ENCODE data around the gene TGFB3.

The TGFB3 gene

DNA sequence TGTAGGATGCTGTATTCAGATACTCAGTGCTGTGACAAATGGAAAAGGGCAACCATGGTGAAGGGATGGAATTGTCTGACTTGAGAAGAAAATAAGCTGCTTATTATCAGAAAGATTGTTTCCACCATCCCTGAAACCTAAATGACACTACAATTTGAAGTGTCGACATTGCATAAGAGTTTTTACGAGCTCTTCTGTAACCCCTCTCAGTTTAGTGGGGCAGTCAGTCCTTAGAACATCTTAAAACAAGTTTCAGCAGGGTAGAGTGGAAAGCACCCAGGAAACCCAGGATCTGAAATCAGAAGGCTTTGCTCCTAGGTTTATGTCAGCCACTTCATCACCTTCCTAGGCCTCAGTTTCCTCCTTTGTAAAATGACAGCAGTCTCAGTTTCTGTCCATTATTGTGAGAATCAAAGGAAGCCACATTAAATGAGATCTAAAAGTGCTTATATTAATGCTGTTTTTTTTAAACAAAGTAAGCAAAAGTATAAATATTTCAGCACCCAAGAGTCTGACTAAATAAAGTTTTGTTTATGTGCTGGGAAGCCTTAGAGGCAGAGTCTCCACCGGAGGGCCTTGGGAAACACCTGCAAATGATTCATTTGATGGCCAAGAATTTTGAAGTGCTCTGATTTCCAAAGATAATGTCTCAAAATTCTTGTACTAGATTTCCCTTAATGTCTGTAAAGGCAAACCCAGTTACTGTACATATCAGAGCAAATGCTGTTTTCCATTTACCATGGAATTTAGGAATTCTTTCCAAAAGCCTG is 5.6 kb upstream of the TGFB3 start:
- DNase-seq (ENCODE audit: low read depth in 2 of 3, low spot score in 1 of 3), result no peak

DNA sequence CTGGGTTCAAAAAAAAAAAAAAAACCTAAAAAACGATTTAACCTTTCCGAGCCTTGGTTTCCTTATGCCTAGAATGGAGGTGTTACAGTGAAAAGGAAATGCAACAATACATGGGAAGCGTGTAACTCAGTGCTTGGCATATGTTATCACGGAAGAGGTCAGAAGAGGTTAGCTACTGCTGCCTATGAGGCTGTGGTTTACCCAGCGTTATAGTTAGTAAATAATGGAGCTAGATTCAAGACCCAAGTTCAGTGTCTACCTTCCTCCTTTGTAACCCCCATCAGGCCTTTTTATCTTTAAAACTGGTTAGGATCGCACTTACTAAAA is 4.6 kb upstream of the TGFB3 start:
- no peak for DNase-seq (ENCODE audit: low read depth in 2 of 3, low spot score in 1 of 3)

DNA sequence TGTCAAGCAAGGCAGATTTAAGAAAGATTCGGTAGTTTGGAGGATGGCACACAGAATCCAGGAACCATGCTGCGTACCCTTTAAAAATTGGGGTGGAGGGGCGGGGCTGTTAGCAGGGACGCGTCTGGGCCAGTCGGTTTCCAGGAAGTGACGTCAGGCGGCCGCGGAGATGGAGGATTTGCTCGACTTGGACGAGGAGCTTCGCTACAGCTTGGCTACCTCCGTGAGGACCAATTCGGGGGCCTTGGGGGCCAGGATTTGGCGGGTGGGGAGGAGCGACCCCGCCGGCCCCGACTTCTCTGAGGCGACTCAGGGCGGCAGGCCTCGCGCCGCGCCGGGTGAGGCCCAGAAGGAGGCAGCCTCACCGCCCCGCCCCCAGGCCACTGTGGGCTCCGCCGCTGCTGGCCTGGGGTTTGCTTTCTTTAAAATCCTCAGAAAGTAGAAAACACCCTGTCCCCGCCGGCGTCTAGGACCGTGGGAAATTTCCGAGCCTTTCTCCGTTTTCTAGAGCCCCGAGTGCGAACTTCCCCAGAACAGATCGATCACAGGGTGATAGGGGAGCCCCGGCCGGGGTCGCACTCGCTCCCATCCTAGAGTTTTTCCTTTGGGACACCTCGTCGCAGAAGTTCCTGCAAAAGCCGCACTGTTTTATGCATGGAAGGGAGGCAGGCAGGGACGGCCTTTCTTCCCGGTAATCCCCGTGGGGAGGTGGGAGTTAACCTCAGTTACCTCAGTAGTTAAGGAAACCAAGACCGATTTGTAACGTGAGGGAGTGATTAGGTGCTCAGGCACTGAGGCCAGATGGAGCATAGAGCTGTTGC is 4.0 kb upstream of the TGFB3 start, which contains the start of gene IFT43:
Gene IFT43, plus strand, starts transcription at position 146 of the 821 bp plus-strand sequence. Its CDS starts 24 bp downstream, at position 170.
- peak; percentile 75 to 88 (median 88) for DNase-seq (ENCODE audit: low read depth in 2 of 3, low spot score in 1 of 3)

GRCh38 chr14:75984674-75985073 is 2.9 kb upstream of the TGFB3 start:
- DNase-seq (ENCODE audit: low read depth in 2 of 3, low spot score in 1 of 3), result no peak

DNA sequence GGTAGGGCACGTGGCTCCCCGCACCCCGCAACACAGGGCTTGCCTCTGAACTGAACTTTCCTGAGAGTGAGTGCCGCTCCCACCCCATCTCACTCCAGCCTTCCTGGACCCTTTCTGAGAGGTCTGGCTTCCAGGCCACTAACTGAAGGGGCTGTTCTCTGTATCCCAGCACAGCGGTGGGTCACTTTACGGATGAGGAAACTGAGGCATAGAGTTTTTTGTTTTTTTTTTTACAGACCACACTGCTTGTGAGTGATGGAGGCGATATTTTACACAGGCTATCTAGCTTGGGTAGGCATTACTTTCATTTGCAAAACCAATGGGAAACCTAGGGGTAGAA is 1.2 kb upstream of the TGFB3 start:
- no peak for DNase-seq (ENCODE audit: low read depth in 2 of 3, low spot score in 1 of 3)

DNA sequence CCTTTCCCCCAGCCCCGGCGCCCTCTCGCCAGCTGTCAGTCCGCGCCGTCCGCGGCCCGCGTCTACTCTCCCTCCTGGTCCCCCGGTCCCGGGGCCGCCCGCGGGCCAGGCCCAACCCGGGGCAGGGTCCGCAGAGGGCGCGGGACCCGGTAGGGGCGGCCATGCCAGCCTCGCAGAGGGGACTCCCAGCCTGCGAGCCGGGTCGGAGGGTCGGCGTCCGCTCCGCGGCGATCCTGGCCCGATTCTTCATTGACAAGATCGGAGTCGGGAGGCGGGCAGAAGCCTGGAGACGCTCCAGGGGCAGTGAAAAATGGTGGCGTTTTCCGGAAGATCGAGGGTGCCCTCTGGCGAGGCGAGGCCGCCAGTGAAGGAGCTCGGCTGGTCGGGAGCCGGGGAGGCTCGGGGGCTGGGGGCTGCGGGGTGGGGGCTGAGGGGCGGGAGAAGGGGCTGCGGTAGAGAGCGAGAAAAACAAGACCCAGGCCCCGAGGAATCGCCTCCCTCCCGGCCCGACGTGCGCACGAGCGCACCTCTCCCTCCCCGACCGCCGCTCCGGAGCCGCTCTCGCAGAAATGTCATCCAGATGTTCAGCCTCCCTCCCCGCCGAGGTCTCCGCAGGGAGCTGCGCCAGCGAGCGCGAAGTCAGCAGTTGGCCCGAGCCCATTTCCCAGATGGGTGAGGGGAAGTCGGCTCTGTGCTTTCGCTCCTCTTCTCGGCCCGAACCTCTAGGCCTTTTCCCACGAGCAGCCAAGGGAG is 647 bp upstream of the TGFB3 start:
- DNase-seq (ENCODE audit: low read depth in 2 of 3, low spot score in 1 of 3), result peak; percentile 53 to 68 (median 63)

DNA sequence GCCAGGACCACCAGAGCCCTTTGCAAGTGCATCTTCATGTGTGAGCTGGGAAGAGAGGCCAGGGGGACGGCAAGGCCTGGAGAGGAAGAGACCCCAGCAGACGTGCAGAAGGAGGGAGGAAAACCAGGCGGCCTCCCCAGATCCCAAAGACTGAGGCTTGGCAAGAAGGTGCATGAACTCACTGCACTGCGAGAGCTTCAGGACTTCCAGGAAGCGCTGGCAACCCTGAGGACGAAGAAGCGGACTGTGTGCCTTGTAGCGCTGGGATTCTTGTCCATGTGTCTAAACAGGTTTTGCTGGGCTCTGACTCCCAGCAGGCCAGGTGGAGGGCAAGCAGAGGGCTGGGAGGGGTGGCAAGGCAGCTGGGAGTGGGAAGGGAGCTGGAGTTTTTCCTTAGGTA is 939 bp downstream of the TGFB3 start:
- no peak for DNase-seq (ENCODE audit: low read depth in 2 of 3, low spot score in 1 of 3)

DNA sequence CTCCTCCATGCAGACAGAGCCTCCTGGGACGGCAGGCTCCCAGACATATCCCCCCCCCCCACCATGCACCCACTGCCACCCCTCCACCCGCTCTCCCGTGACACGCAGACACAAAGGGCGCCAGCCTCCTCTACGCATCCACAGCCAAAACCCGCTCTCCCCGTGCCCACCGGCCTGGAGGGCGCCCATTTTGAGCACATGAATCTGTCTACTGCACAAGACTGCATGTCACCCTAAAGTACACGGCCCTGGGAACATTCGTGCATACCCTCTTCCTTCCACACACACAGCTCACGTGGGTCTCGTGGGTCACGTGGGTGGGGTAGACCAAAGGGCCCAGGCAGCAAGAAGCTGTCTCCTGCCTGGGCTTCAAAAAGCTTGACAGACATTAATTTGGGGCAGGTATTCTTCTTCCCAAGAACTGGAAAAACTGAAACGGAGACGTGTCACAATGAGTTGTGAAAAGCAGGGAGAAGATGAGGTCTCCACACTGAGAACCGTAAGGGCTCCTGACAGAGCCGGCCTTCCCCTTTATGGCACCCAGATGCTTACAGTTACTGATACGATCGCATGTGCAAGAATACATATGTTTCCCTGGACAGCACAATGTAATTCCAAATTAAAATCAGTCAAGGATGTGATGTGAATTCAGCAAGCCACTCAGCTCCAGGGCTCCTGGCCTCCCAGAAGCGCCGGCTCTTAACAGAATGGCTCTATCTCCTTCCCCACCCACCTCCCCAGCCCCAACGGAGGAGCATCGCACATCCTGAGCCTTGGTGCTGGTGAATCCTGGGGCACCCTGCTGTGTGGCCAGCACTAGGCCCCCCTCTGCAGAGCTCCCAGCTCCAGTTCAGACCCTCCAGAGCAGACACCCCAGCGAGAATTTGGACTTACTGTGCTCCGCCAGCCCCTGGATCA is 1.9 kb downstream of the TGFB3 start:
- DNase-seq (ENCODE audit: low read depth in 2 of 3, low spot score in 1 of 3), result no peak

DNA sequence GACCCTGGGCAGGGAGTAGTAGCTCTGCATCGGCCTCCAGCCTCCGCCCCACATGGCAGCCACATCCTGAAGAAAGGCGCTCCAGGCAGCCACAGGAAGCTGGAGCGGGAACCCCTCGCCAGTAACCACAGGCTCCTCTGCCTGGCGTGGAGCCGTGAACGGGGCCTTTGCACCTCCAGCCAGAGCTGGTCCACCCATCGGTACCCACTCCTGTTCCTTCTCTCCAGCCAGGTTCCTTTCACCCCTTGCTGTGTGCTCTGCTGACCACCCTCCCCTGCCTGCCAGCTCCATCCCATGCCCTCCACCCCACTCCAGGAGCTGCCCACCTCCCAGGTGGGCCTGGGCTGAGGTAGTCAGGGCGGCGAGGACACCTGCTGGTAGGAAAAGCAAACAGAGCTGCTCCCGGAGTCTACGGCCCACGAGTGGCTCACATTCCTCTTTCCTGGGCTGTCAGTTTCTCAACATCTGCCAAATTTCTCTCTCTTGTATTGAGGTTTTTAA is 2.7 kb downstream of the TGFB3 start:
- no peak for DNase-seq (ENCODE audit: low read depth in 2 of 3, low spot score in 1 of 3)

- no peak for DNase-seq (ENCODE audit: low read depth in 2 of 3, low spot score in 1 of 3)
These were observed 3.5 kb downstream of the TGFB3 start for GRCh38 chr14:75978249-75978731.

DNA sequence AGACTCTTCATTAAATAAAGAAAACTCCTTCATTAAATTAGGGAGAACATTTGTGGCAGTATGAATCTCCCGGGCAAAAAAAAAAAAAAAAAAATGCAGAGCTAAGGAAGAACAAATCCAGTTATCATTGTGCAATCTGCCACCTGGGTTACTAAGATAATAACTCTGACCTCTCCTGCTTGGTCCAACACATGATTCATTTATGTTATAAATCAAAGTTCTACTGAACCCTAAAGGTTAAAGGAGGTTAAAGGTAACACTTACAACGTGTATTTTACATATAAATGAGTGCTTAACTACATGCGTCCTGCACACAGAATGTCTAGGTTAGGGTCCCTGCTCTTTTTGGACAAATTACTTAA is 4.2 kb downstream of the TGFB3 start:
- no peak for DNase-seq (ENCODE audit: low read depth in 2 of 3, low spot score in 1 of 3)

GRCh38 chr14:75976826-75977581 is 4.8 kb downstream of the TGFB3 start:
- DNase-seq (ENCODE audit: low read depth in 2 of 3, low spot score in 1 of 3), result no peak

GRCh38 chr14:75972801-75973421 is 8.9 kb downstream of the TGFB3 start:
- DNase-seq (ENCODE audit: low read depth in 2 of 3, low spot score in 1 of 3), result no peak

GRCh38 chr14:75971509-75971908 is 10.3 kb downstream of the TGFB3 start:
- no peak for DNase-seq (ENCODE audit: low read depth in 2 of 3, low spot score in 1 of 3)

- DNase-seq (ENCODE audit: low read depth in 2 of 3, low spot score in 1 of 3), result no peak
These were observed 10.8 kb downstream of the TGFB3 start for GRCh38 chr14:75970989-75971388.

- DNase-seq (ENCODE audit: low read depth in 2 of 3, low spot score in 1 of 3), result no peak
These were observed 11.9 kb downstream of the TGFB3 start for GRCh38 chr14:75969891-75970290.

DNA sequence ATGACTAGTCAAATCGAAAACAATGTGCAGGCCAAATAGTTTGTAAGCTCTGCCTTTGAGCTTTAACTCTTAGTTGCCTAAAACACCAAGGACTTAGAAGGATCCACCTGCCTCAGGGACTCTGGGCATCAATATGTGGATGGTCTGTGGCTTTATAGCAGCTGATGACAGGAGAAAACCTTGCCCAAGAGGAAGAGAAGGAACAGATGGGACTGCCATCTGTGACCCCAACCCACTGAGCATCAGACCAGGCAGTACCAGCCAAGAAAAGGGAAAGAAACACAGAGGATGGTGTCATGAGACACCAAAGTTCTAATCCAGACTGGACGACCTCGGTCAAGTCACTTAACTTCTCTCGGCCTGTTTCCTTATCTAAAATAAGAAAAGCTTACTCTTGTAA is 12.7 kb downstream of the TGFB3 start:
- DNase-seq (ENCODE audit: low read depth in 2 of 3, low spot score in 1 of 3), result no peak

GRCh38 chr14:75968456-75968855 is 13.3 kb downstream of the TGFB3 start:
- DNase-seq (ENCODE audit: low read depth in 2 of 3, low spot score in 1 of 3), result no peak

GRCh38 chr14:75967866-75968265 is 13.9 kb downstream of the TGFB3 start:
- no peak for DNase-seq (ENCODE audit: low read depth in 2 of 3, low spot score in 1 of 3)
